Measurements from ENCODE around the gene USP48. TPM values are rescaled to one million over a fixed set of nuclear protein-coding genes. Genes with fewer than 3 reads are reported as not detected.
A peak's percentile ranks its signal among the peaks of the same experiment; 100 is the strongest.

The USP48 gene
- total and polyA plus RNA-seq, 10 of the 15 experiments (the other 5 are each of a cell fraction or from before 2014, with no cell fraction given), result 21.2 to 115 (median 75.5) TPM

DNA sequence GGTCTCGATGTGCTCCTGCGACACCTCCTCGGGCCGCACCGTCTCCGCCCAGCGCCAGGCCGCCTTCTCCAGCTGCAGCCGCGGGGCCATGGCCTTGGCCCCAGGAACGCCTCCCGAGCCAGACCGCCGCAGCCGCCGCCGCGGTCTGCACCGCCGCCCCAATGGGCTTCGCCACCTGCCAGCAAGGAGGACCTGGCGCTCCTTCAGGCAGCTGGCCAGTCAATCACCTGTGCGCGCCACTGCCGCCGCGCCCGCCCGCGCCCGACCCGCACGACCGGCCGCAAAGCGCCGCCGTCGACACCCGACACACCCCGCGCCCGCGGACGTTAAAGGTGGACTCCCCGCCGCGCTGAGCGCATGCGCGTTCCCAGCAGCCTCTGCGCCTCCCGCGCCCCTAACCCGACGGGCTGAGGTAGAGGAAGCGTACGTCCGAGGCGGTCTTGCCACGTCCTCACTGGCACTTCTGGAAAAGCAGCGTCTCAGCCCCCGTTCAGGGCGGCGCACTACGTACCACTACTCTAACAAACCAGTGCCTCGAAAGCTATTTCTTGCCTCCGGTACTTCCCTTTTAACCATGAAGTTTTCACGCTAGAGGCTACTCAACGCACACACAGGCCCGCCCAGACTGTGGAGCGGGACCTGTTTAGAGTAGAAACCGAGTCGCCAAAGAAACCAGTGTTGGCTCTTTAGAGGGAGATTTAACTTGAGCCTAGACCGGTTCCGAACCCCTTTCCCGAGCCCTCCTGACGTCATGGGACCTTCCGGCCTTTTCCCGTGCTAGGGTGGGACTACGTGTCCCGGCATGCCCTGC is at the start of gene USP48 (continued):
- TF ChIP-seq, protein P1, sequence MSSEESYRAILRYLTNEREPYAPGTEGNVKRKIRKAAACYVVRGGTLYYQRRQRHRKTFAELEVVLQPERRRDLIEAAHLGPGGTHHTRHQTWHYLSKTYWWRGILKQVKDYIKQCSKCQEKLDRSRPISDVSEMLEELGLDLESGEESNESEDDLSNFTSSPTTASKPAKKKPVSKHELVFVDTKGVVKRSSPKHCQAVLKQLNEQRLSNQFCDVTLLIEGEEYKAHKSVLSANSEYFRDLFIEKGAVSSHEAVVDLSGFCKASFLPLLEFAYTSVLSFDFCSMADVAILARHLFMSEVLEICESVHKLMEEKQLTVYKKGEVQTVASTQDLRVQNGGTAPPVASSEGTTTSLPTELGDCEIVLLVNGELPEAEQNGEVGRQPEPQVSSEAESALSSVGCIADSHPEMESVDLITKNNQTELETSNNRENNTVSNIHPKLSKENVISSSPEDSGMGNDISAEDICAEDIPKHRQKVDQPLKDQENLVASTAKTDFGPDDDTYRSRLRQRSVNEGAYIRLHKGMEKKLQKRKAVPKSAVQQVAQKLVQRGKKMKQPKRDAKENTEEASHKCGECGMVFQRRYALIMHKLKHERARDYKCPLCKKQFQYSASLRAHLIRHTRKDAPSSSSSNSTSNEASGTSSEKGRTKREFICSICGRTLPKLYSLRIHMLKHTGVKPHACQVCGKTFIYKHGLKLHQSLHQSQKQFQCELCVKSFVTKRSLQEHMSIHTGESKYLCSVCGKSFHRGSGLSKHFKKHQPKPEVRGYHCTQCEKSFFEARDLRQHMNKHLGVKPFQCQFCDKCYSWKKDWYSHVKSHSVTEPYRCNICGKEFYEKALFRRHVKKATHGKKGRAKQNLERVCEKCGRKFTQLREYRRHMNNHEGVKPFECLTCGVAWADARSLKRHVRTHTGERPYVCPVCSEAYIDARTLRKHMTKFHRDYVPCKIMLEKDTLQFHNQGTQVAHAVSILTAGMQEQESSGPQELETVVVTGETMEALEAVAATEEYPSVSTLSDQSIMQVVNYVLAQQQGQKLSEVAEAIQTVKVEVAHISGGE (CRISPR knock-in tag; IDR thresholded peaks at IDR 0.05), result no peak
- TF ChIP-seq ZBTB33 (IDR thresholded peaks at IDR 0.05) (no peak), SIX5 (IDR thresholded peaks at IDR 0.05; ENCODE audit: low read depth, low read length, severe bottlenecking) (peak; percentile 51), PAX8 (IDR thresholded peaks at IDR 0.05) (peak; percentile 48; the same call in 1 of the 2 replicates), PBX3 (IDR thresholded peaks at IDR 0.05; ENCODE audit: insufficient replicate concordance, low read depth, low read length) (peak; percentile 85), IRF4 (IDR thresholded peaks at IDR 0.05; ENCODE audit: low read depth, low read length) (0 out of 2 replicates have a peak, but pooled peaks have one; percentile 25), ZNF207 (IDR thresholded peaks at IDR 0.05; ENCODE audit: borderline replicate concordance) (peak; percentile 63), ZNF217 (IDR thresholded peaks at IDR 0.05) (no peak), ATF7 (IDR thresholded peaks at IDR 0.05; ENCODE audit: low read depth) (peak; percentile 98), MYB (IDR thresholded peaks at IDR 0.05; ENCODE audit: borderline replicate concordance, low read depth, low read length) (peak; percentile 66; the same call in 1 of the 2 replicates), CHD2 (IDR thresholded peaks at IDR 0.05; ENCODE audit: borderline replicate concordance, low read depth, low read length) (no peak; the same call in 1 of the 2 replicates), RAD21 (IDR thresholded peaks at IDR 0.05; ENCODE audit: insufficient read depth, low read depth, low read length) (0 out of 2 replicates have a peak, but pooled peaks have one; percentile 1), NR2F1 (conservative IDR thresholded peaks at IDR 0.05) (peak; percentile 24; the same call in 1 of the 2 replicates), HDAC2 (IDR thresholded peaks at IDR 0.05) (no peak), SUZ12 (IDR thresholded peaks at IDR 0.05; ENCODE audit: unreplicated experiment) (no peak)
- TF ChIP-seq, protein P2, sequence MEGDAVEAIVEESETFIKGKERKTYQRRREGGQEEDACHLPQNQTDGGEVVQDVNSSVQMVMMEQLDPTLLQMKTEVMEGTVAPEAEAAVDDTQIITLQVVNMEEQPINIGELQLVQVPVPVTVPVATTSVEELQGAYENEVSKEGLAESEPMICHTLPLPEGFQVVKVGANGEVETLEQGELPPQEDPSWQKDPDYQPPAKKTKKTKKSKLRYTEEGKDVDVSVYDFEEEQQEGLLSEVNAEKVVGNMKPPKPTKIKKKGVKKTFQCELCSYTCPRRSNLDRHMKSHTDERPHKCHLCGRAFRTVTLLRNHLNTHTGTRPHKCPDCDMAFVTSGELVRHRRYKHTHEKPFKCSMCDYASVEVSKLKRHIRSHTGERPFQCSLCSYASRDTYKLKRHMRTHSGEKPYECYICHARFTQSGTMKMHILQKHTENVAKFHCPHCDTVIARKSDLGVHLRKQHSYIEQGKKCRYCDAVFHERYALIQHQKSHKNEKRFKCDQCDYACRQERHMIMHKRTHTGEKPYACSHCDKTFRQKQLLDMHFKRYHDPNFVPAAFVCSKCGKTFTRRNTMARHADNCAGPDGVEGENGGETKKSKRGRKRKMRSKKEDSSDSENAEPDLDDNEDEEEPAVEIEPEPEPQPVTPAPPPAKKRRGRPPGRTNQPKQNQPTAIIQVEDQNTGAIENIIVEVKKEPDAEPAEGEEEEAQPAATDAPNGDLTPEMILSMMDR (IDR thresholded peaks at IDR 0.05 in 2 of 3, conservative IDR thresholded peaks at IDR 0.05 in 1 of 3; ENCODE audit: control insufficient read depth in 2 of 3, extremely low read depth in 1 of 3, insufficient read depth in 1 of 3, low read depth in 3 of 3, low read length in 3 of 3), result no peak
- TF ChIP-seq, protein P3, sequence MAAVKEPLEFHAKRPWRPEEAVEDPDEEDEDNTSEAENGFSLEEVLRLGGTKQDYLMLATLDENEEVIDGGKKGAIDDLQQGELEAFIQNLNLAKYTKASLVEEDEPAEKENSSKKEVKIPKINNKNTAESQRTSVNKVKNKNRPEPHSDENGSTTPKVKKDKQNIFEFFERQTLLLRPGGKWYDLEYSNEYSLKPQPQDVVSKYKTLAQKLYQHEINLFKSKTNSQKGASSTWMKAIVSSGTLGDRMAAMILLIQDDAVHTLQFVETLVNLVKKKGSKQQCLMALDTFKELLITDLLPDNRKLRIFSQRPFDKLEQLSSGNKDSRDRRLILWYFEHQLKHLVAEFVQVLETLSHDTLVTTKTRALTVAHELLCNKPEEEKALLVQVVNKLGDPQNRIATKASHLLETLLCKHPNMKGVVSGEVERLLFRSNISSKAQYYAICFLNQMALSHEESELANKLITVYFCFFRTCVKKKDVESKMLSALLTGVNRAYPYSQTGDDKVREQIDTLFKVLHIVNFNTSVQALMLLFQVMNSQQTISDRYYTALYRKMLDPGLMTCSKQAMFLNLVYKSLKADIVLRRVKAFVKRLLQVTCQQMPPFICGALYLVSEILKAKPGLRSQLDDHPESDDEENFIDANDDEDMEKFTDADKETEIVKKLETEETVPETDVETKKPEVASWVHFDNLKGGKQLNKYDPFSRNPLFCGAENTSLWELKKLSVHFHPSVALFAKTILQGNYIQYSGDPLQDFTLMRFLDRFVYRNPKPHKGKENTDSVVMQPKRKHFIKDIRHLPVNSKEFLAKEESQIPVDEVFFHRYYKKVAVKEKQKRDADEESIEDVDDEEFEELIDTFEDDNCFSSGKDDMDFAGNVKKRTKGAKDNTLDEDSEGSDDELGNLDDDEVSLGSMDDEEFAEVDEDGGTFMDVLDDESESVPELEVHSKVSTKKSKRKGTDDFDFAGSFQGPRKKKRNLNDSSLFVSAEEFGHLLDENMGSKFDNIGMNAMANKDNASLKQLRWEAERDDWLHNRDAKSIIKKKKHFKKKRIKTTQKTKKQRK (IDR thresholded peaks at IDR 0.05; ENCODE audit: low read depth, low read length), result no peak

Measured in GM12878 (cell line).